K562 (cell line): ENCODE measurements around the gene H2BK1. TPM values are rescaled to one million over a fixed set of nuclear protein-coding genes. Genes with fewer than 3 reads are reported as not detected.

Source experiments
- ATAC-seq: fragments of 200-7000 bp; cut with Tn5 transposase; 3 replicates; pipeline ENCODE4 v1.9.1; 2020; ENCODE audit warnings: moderate library complexity
- BruUV-seq: library from RNA; stranded (reverse); fragments of 400-500 nt; replicated peaks from 2 replicates; lab custom pipeline; 2021; lab: Mats Ljungman, UMichigan
- CTCF ChIA-PET: fragments of 300-600 bp; formaldehyde crosslinking; extraction: SDS; loops from one replicate; lab custom pipeline; 2021; ENCODE audit warnings: low intra/inter-chr PET ratio; lab: Yijun Ruan, JAX
- POLR2A ChIA-PET: fragments of 300-600, 350-650 bp; sonication (Branson Sonifier 250); formaldehyde crosslinking; extraction: SDS; loops from one replicate; lab custom pipeline; 2021; ENCODE audit warnings: antibody characterized with exemption, inconsistent platforms; lab: Yijun Ruan, JAX
- DNase-seq, 4 experiments: peaks; one replicate each; pipeline versions ENCODE4 v3.0.0 to v3.0.0-alpha.2; 2011 to 2018; ENCODE audit warnings: low spot score in 3 of 4, mixed read lengths in 3 of 4; ENCODE audit errors: extremely low read depth in 1 of 4
- FAIRE-seq: peaks from 2 replicates; lab custom pipeline; 2011; peaks lifted over from hg19 to GRCh38; lab: Jason Lieb, UNC
- H2AFZ ChIP-seq: 2 replicates; pipeline ENCODE4 v1.6.0; 2011; ENCODE audit warnings: low read depth, low read length, control low read depth, inconsistent platforms
- H3K27ac ChIP-seq: fragments of 200-600 bp; 3 replicates; pipeline ENCODE4 v1.8.0; 2011; ENCODE audit warnings: low read depth, mild to moderate bottlenecking, control low read depth, inconsistent platforms, low read length, moderate library complexity, mixed read lengths; ENCODE audit errors: extremely low read depth
- H3K27me3 ChIP-seq, 2 experiments: fragments of 300-600 bp in 1 of 2; 2 replicates in 1 of 2; 3 replicates in 1 of 2; pipeline versions ENCODE4 v1.6.0 to v1.8.0; 2011; ENCODE audit warnings: inconsistent platforms in 2 of 2, low read length in 2 of 2, mild to moderate bottlenecking in 1 of 2, mixed read lengths in 1 of 2, moderate library complexity in 1 of 2; ENCODE audit not compliant: control insufficient read depth in 2 of 2, insufficient read depth in 2 of 2
- H3K36me3 ChIP-seq: fragments of 300-600 bp; 3 replicates; pipeline ENCODE4 v1.8.0; 2011; ENCODE audit warnings: mild to moderate bottlenecking, low read length, inconsistent platforms; ENCODE audit not compliant: control insufficient read depth, insufficient read depth
- H3K4me1 ChIP-seq, 2 experiments: fragments of 200-600 bp in 1 of 2; replicated peaks in 1 of 2; 2 replicates in 1 of 2; 3 replicates in 1 of 2; pipeline versions ENCODE4 v1.5.1 to v1.8.0; 2011; ENCODE audit warnings: inconsistent platforms in 2 of 2, low read length in 2 of 2, mild to moderate bottlenecking in 1 of 2, mixed read lengths in 1 of 2, moderate library complexity in 1 of 2; ENCODE audit not compliant: control insufficient read depth in 2 of 2, insufficient read depth in 2 of 2
- H3K4me2 ChIP-seq: 2 replicates; pipeline ENCODE4 v1.6.1; 2011; ENCODE audit warnings: low read length, control low read depth, inconsistent platforms, mixed read lengths; ENCODE audit not compliant: insufficient read depth
- H3K4me3 ChIP-seq: fragments of 200-600 bp; sonication (generic), shearing (Covaris generic); 2 replicates; pipeline ENCODE4 v1.5.1; 2016; ENCODE audit warnings: control low read depth, inconsistent platforms
- H3K79me2 ChIP-seq: fragments of 200-600 bp; 3 replicates; pipeline ENCODE4 v1.8.0; 2011; ENCODE audit warnings: low read length, inconsistent platforms; ENCODE audit not compliant: control insufficient read depth, insufficient read depth
- H3K9ac ChIP-seq, 2 experiments: 2 replicates each; pipeline versions ENCODE4 v1.6.0 to v1.6.1; 2011; ENCODE audit warnings: low read depth in 2 of 2, low read length in 2 of 2, control low read depth in 1 of 2, inconsistent platforms in 1 of 2, mild to moderate bottlenecking in 1 of 2, mixed read lengths in 1 of 2; ENCODE audit not compliant: insufficient read depth in 1 of 2
- H3K9me1 ChIP-seq: one replicate; pipeline ENCODE4 v1.6.0; 2011; ENCODE audit warnings: inconsistent platforms, mild to moderate bottlenecking, low read length, moderate library complexity; ENCODE audit not compliant: control insufficient read depth, insufficient read depth
- H3K9me3 ChIP-seq: replicated peaks from 2 replicates; pipeline ENCODE4 v1.5.1; 2011; ENCODE audit warnings: low read depth, low read length, inconsistent platforms; ENCODE audit not compliant: control insufficient read depth, insufficient read depth
- H4K20me1 ChIP-seq: replicated peaks from 2 replicates; pipeline ENCODE4 v1.6.1; 2011; ENCODE audit warnings: low read length, inconsistent platforms, mixed read lengths; ENCODE audit not compliant: control insufficient read depth, insufficient read depth
- CBX2 ChIP-seq: fragments of 200-600 bp; sonication (generic); IDR thresholded peaks from one replicate; pipeline ENCODE4 v1.6.1; 2012; ENCODE audit warnings: mild to moderate bottlenecking, low read length, inconsistent platforms; ENCODE audit not compliant: insufficient read depth, poor library complexity, severe bottlenecking
- CHD4 ChIP-seq: fragments of 200-600 bp; sonication (generic); IDR thresholded peaks from 3 replicates; pipeline ENCODE4 v1.6.1; 2012; ENCODE audit warnings: low read depth, mild to moderate bottlenecking, mixed read lengths, low read length, inconsistent platforms; ENCODE audit not compliant: insufficient read depth, insufficient replicate concordance, poor library complexity, severe bottlenecking
- CLOCK ChIP-seq: fragments of 250-450 bp; sonication (Bioruptor Pico); IDR thresholded peaks from 2 replicates; pipeline ENCODE4 v1.4.0; 2020; ENCODE audit warnings: mild to moderate bottlenecking, moderate library complexity, borderline replicate concordance
- FOXK1 ChIP-seq: sonication (generic); formaldehyde crosslinking; IDR thresholded peaks from 2 replicates; pipeline ENCODE4 v1.8.0; 2022; ENCODE audit warnings: missing genetic modification reagents, mild to moderate bottlenecking, borderline replicate concordance
- HMGXB4 ChIP-seq: sonication (generic); formaldehyde crosslinking; IDR thresholded peaks from 2 replicates; pipeline ENCODE4 v1.8.1; 2023; ENCODE audit warnings: mild to moderate bottlenecking, missing genetic modification reagents
- KLF10 ChIP-seq: fragments of 250-450 bp; sonication (Bioruptor Pico); IDR thresholded peaks from 2 replicates; pipeline ENCODE4 v1.6.1; 2021; ENCODE audit warnings: matching md5 sums
- MAX ChIP-seq: sonication (generic); formaldehyde crosslinking; IDR thresholded peaks from 2 replicates; pipeline ENCODE4 v1.9.0; 2022; ENCODE audit warnings: mild to moderate bottlenecking, missing genetic modification reagents
- RBFOX2 ChIP-seq: fragments of 200-400 bp; formaldehyde crosslinking; IDR thresholded peaks from 2 replicates; pipeline ENCODE4 v1.6.1; 2017; ENCODE audit warnings: low read depth, mild to moderate bottlenecking, low read length, moderate library complexity
- SMARCB1 ChIP-seq: IDR thresholded peaks from 2 replicates; pipeline ENCODE4 v1.6.1; 2011; ENCODE audit warnings: improper control_type of control experiment, low read depth; ENCODE audit not compliant: insufficient read length
- SNAPC5 ChIP-seq: fragments of 250-450 bp; sonication (Bioruptor Pico); IDR thresholded peaks from 2 replicates; pipeline ENCODE4 v1.8.0; 2021; ENCODE audit warnings: moderate library complexity, mild to moderate bottlenecking, inconsistent platforms
- ZBTB2 ChIP-seq: fragments of 450-650 bp; IDR thresholded peaks from 2 replicates; pipeline ENCODE4 v1.6.1; 2016; ENCODE audit warnings: antibody characterized with exemption
- WGBS: fragments of 100-300 bp; shearing (Covaris generic); methylation state at CpG from one replicate; pipeline ENCODE4 v1.1.6; 2016; ENCODE audit warnings: low coverage, mixed read lengths; ENCODE audit not compliant: insufficient coverage; ENCODE audit errors: missing lambda C conversion rate; 5-methylcytosine and 5-hydroxymethylcytosine counted together
- in situ Hi-C: fragments of 300-500 bp; cut with MboI; formaldehyde crosslinking; loops from 4 replicates; pipeline ENCODE4 v1.15.0; 2018; ENCODE audit warnings: inconsistent platforms, mixed read lengths
- intact Hi-C: fragments of 100-400 bp; cut with micrococcal nuclease; formaldehyde crosslinking; loops from 2 replicates; pipeline ENCODE4 v1.14.2; 2022
- polyA plus RNA-seq, 8 experiments: library from polyadenylated mRNA; depleted of rRNA in 4 of 8; stranded (reverse) in 5 of 8; unstranded in 3 of 8; fragments of >200 nt; fragmentation: Nextera tagmentation in 2 of 8; fragmentation: Illumina TruSeq in 1 of 8; extraction: Ambion mirVana in 2 of 8; extraction: Trizol in 1 of 8; gene quantifications; 2 replicates each; pipeline versions ENCODE4 v1.2.1 to v1.2.3, GENCODE V29; 2011 to 2014; ENCODE audit warnings: inconsistent platforms in 1 of 8, missing spikeins in 1 of 8
- total RNA-seq, 7 experiments: library from RNA; depleted of rRNA in 6 of 7; stranded (reverse); fragments of >200 nt in 6 of 7; fragmentation: Illumina TruSeq in 2 of 7; extraction: Trizol in 2 of 7; gene quantifications; 2 replicates each; pipeline versions ENCODE4 v1.2.1 to v1.2.3, GENCODE V29; 2011 to 2021; ENCODE audit warnings: low replicate concordance in 1 of 7

Gene H2BK1
- total and polyA plus RNA-seq, 9 of the 15 experiments (the other 6 are each of a cell fraction or from before 2014, with no cell fraction given) = not detected

GRCh38 chr7:151249034-151249731, 38.9 kb upstream of the H2BK1 start:
- CTCF ChIA-PET = interaction anchor here (1.6 kb wide), 1 partner anchor 54 kb away, joined by 11 read pairs; no protein-coding TSS in a partner anchor
- H3K9me1 ChIP-seq = peaks cover 4% of the 10 kb centered on the region
- TF ChIP-seq FOXK1 (CRISPR knock-in tag) (no peak), RBFOX2 (no peak), CHD4 (no peak), KLF10 (CRISPR knock-in tag) (no peak), SNAPC5 (CRISPR knock-in tag) (no peak), MAX (CRISPR knock-in tag) (peak; percentile 21; the same call in 1 of the 2 replicates), CBX2 (no peak), CLOCK (no peak), SMARCB1 (no peak), HMGXB4 (CRISPR knock-in tag) (0 out of 2 replicates have a peak, but pooled peaks have one; percentile 31), ZBTB2 (peak; percentile 72; the same call in 1 of the 2 replicates)

More at GRCh38 chr7:151249034-151249731, 38.9 kb upstream of the H2BK1 start:
- H3K4me1 ChIP-seq = peaks cover 28 to 78% of the 10 kb centered on the region in 2 experiments
- peak; percentile 5 for ATAC-seq
- no peaks in the 10 kb centered on the region for H3K36me3 ChIP-seq
- POLR2A ChIA-PET = interaction anchor here (0.7 to 1.7 kb wide), 3 partner anchors 23 to 73 kb away, joined by 3 to 6 read pairs (median 4); no protein-coding TSS in a partner anchor
- peaks cover 26% of the 10 kb centered on the region; the same call in 1 of the 2 replicates for H4K20me1 ChIP-seq
- peaks cover 26 to 57% of the 10 kb centered on the region in 2 experiments for H3K27me3 ChIP-seq
- peak in 3 of 4 experiments; percentile 56 to 63 (median 61) for DNase-seq
- intact Hi-C loops (no loop called here), in situ Hi-C loops (no loop called here)
- H3K9ac ChIP-seq = peak overlapping the region; percentile 5 to 84; a peak in 2 of 4 replicates
- H3K4me3 ChIP-seq = peak overlapping the region; percentile 32; the same call in 1 of the 2 replicates
- no peaks in the 10 kb centered on the region for H3K9me3 ChIP-seq
- H3K79me2 ChIP-seq = no peaks in the 10 kb centered on the region
- BruUV-seq = no TSS peak
- no peak for FAIRE-seq
- H3K4me2 ChIP-seq = peak overlapping the region; percentile 66
- WGBS = 18% methylated on average over 43 of the region's 45 CpGs
- no peak overlapping the region for H3K27ac ChIP-seq
- H2AFZ ChIP-seq = peak overlapping the region; percentile 68
